Naive thymus-derived CD8-positive, alpha-beta T cell (primary cell): ENCODE results near the gene STX16. TPM values are rescaled to one million over a fixed set of nuclear protein-coding genes. Genes with fewer than 3 reads are reported as not detected.
A peak's percentile ranks its signal among the peaks of the same experiment; 100 is the strongest.

Source experiments
- ATAC-seq, 2 donors: fragments of 150-1000 bp; cut with Tn5 transposase in 1 of 2; sonication (Bioruptor Pico), chemical (Tn5 transposase) in 1 of 2; 1 replicate in 1 of 2; 2 replicates in 1 of 2; pipeline ENCODE4 v1.10.0; 2021; ENCODE audit warnings: mild to moderate bottlenecking in 2 of 2, moderate library complexity in 2 of 2
- POLR2A ChIA-PET: fragments of 350-600 bp; sonication (Branson Sonifier 250); formaldehyde crosslinking; loops from one replicate; lab custom pipeline; 2021; ENCODE audit warnings: antibody characterized with exemption; lab: Charles Lee
- DNase-seq, 10 donors: peaks; one replicate each; pipeline versions ENCODE4 v3.0.0 to v3.0.0-alpha.2; 2020 to 2022
- H3K27ac Mint-ChIP-seq, 10 donors: one replicate each; pipeline ENCODE4 v1.8.0; 2020 to 2022; ENCODE audit warnings: mild to moderate bottlenecking in 10 of 10, mixed read lengths in 10 of 10, moderate library complexity in 4 of 10, inconsistent platforms in 1 of 10
- H3K27me3 Mint-ChIP-seq, 5 donors: one replicate each; pipeline ENCODE4 v1.8.0; 2021 to 2022; ENCODE audit warnings: mixed read lengths in 5 of 5
- H3K36me3 Mint-ChIP-seq, 3 donors: one replicate each; pipeline ENCODE4 v1.8.0; 2020 to 2022; ENCODE audit warnings: mixed read lengths in 3 of 3, mild to moderate bottlenecking in 2 of 3, inconsistent platforms in 1 of 3
- H3K4me1 Mint-ChIP-seq, 4 donors: one replicate each; pipeline ENCODE4 v1.8.0; 2021 to 2022; ENCODE audit warnings: mixed read lengths in 4 of 4
- H3K4me3 Mint-ChIP-seq, 10 donors: one replicate each; pipeline ENCODE4 v1.8.0; 2020 to 2022; ENCODE audit warnings: mild to moderate bottlenecking in 10 of 10, mixed read lengths in 10 of 10, moderate library complexity in 6 of 10, inconsistent platforms in 1 of 10
- H3K9me3 Mint-ChIP-seq, 9 donors: one replicate each; pipeline ENCODE4 v1.8.0; 2020 to 2022; ENCODE audit warnings: mixed read lengths in 9 of 9, mild to moderate bottlenecking in 3 of 9, inconsistent platforms in 1 of 9, moderate library complexity in 1 of 9
- polyA plus RNA-seq, 3 donors: library from polyadenylated mRNA; unstranded; fragments of 300-500 nt; fragmentation: Illumina TruSeq; gene quantifications; one replicate each; pipeline ENCODE4 v1.2.3, GENCODE V29; 2021
- total RNA-seq, 8 experiments: library from RNA in 2 of 8; stranded (reverse) in 2 of 8; gene quantifications; one replicate each; pipeline ENCODE4 v1.2.3 and lab custom pipeline; 2021 to 2026

STX16 gene, protein sequence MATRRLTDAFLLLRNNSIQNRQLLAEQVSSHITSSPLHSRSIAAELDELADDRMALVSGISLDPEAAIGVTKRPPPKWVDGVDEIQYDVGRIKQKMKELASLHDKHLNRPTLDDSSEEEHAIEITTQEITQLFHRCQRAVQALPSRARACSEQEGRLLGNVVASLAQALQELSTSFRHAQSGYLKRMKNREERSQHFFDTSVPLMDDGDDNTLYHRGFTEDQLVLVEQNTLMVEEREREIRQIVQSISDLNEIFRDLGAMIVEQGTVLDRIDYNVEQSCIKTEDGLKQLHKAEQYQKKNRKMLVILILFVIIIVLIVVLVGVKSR
- 100 to 1,000 TPM; 183 to 205 TPM for total RNA-seq
- 10 to 100 TPM; 23.2 to 35.9 (median 30.4) TPM for polyA plus RNA-seq
- 13.3 to 73.3 (median 38.3) reads per million in 6 experiments for total RNA-seq (lab: John Stamatoyannopoulos, UW)

DNA sequence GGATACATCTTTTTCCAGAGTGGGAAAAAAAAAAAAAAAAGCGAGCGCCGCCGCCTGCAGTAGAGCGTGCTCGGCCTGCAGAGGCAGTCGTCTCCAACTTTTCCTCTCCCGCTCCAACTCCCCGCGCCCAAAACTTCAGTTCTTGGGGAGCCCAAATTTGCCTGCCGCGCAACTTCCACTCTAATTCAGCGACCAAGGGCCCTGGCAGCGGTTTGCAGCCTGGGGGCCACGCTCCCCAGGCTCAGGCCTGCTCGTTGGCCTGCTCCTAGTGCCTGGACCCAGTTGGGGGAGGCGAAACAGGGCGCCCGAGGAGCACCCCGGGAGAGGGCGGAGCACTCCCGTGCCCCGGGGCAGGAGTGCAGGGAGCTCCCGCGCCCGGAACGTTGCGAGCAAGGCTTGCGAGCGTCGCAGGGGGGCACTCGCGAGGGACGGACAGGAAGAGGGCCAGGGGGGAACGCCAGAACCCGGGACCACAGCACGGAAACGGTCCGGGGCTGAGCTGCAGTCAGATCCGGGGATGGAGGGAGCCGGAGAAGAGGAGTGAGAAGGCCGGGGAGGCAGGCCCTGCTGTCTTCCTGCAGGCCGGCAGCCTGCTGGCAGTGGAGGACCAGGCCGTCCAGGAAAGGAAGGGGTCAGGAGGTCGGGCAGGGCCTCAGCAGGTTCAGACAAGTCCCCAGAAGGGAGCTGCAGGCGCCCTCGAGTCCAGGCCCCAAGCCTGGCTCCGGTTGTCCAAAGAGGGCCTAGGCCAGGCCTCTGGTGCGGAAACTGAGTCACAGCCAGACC is at the start of gene STX16:
Gene STX16, plus strand, starts transcription at position 508 of the 783 bp plus-strand sequence. CDS start 724 bp downstream, outside the sequence.
- no peaks in the 10 kb centered on the region for H3K27me3 Mint-ChIP-seq
- ATAC-seq (peak; percentile 62 to 66), DNase-seq (peak; percentile 73 to 90 (median 82))
- H3K27ac Mint-ChIP-seq, result peak within 1 kb of the TSS; percentile 99 to 100 (median 100)
- H3K4me3 Mint-ChIP-seq, result peak within 1 kb of the TSS; percentile 92 to 100 (median 98)
- peaks cover 0 to 6% (median 0%) of the 10 kb centered on the region in 3 donors for H3K36me3 Mint-ChIP-seq
- no peaks in the 10 kb centered on the region for H3K9me3 Mint-ChIP-seq
- peaks cover 11 to 37% (median 28%) of the 10 kb centered on the region in 4 donors for H3K4me1 Mint-ChIP-seq
- POLR2A ChIA-PET, result interaction anchor here (0.6 to 5.1 kb wide), 33 partner anchors 8 to 1253 kb away, joined by 3 to 112 read pairs (median 5); partner anchors contain the start of genes ATP5F1E, GNAS, NPEPL1 and VAPB

DNA sequence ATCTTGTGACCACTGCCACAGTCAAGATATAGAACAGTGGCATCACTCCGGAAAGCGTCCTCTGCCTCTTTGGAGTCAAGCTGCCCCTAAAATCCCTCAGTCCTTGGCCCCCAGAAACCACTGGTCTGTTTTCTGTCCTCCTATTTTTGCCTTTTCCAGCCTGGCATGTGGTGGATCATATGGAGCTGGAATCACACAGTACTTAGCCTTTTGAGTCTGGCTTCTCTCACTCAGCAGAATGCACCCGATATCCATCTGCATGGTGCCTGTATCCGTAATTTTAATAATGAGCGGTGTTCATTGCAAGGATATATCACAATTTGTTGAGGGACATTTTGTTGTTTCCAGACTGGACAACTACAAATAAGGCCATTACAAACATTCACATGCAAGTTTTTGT is 49.0 kb upstream of the STX16 start:
- ATAC-seq (no peak), DNase-seq (no peak)
- POLR2A ChIA-PET, result no interaction called here
- H3K4me1 Mint-ChIP-seq, result no peaks in the 10 kb centered on the region
- peak overlapping the region in 1 of 10 donors; percentile 21 for H3K27ac Mint-ChIP-seq
- peaks cover 0 to 4% (median 3%) of the 10 kb centered on the region in 5 donors for H3K27me3 Mint-ChIP-seq
- H3K4me3 Mint-ChIP-seq, result no peak overlapping the region
- H3K36me3 Mint-ChIP-seq, result no peaks in the 10 kb centered on the region
- H3K9me3 Mint-ChIP-seq, result peaks cover 0 to 2% (median 0%) of the 10 kb centered on the region in 9 donors

DNA sequence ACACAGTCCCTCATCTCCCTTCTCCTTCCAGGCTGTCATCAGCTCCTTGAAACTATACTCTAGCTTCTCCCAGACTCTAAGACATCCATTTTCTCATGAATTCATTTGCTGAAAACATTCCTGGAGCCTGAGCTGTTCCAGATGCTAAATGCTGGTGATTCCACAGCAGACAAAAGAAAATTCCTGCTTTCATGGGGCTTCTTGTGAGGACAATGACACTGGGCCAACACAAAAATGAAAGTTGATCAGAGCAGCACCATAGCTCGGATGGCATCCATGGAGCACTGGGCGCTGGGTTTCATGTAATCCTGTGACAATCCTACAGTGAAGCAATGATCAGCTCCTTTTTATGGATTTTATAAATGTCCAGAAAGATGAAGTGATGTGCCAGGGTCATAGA is 47.4 kb upstream of the STX16 start:
- Mint-ChIP-seq H3K27me3 (peaks cover 0 to 1% (median under 1%) of the 10 kb centered on the region in 5 donors), H3K4me1 (no peaks in the 10 kb centered on the region), H3K9me3 (peaks cover 0 to 2% (median 0%) of the 10 kb centered on the region in 9 donors), H3K4me3 (no peak overlapping the region), H3K27ac (no peak overlapping the region), H3K36me3 (no peaks in the 10 kb centered on the region)
- DNase-seq (no peak), ATAC-seq (no peak)
- POLR2A ChIA-PET, result no interaction called here

DNA sequence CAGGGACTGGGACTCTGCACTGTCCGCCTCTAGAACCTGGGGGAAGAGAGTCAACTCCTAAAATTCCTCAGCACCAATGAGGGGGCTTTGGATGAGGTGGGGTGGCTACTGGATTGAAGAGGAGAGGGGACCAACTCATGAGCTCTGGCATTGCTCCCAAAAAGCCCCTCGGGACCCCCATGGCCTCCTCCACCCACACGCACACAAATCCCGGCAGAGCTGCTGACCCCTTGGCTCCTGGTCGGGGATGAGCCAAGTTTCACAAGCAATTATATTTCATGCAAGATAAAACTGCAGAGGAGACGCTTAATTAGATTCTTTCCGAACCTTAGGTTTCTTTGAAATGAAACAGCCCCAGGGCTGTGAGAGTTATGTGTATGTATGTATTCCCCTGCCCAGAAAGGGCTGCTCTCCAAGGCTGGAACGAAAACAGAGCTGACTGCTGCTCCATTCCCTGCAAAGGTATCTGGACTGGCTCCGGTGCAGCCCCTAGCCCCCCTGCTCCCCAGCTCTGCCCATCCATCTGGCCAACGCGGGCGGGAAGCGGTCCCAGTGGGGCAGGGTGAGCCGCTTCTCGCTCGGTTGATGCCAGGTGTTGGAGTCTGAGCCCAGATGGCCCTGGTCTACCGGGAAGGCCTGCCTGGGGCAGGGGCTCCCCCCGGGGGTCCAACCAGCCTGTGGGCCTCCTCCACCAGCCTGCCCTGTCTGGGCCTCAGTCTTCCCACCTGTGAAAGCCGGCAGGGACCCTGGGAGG is 46.8 kb upstream of the STX16 start:
- DNase-seq (no peak), ATAC-seq (no peak)
- peaks cover 0 to 1% (median 0%) of the 10 kb centered on the region in 5 donors for H3K27me3 Mint-ChIP-seq
- no peak overlapping the region for H3K4me3 Mint-ChIP-seq
- no peaks in the 10 kb centered on the region for H3K4me1 Mint-ChIP-seq
- POLR2A ChIA-PET, result no interaction called here
- H3K36me3 Mint-ChIP-seq, result no peaks in the 10 kb centered on the region
- H3K9me3 Mint-ChIP-seq, result peaks cover 0 to 2% (median 0%) of the 10 kb centered on the region in 9 donors
- H3K27ac Mint-ChIP-seq, result no peak overlapping the region

DNA sequence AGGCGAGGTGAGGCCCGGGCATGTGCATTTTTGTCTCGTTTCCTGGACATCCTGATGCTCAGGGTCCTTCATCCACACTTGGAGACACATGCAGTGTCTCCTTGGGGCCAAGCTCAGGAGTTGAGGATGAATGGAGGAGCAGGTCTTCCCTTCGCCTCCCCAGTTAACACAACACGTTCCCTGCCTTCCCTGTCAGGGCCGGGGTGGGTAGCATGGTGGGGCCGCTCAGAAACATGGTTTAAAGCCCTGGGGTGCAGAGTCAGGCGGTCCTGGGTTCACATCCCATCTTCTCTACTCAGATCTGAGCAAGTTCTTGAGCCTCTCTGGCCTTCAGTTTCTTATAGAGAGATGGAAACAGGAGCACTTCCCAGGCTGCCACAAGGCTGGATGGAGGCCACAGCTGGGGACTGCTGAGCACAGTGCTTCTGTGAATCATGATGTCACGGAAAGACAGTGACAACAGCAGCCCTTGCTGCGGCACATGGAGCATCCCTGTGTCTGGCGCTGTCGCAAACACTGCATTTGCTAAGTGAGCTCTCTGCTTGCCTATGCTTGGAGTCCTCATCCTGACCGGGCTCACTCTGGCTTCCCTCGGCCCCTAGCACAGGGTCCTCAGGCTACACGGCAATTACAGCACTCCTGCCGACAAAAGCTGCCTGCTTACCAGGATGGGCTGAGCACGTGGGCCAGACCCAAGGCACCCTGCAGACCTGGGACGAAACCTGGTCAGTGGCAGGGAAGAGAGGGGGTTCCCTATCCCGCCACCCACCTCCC is 45.6 kb upstream of the STX16 start:
- no peak for ATAC-seq
- peaks cover 0 to 2% (median 0%) of the 10 kb centered on the region in 9 donors for H3K9me3 Mint-ChIP-seq

DNA sequence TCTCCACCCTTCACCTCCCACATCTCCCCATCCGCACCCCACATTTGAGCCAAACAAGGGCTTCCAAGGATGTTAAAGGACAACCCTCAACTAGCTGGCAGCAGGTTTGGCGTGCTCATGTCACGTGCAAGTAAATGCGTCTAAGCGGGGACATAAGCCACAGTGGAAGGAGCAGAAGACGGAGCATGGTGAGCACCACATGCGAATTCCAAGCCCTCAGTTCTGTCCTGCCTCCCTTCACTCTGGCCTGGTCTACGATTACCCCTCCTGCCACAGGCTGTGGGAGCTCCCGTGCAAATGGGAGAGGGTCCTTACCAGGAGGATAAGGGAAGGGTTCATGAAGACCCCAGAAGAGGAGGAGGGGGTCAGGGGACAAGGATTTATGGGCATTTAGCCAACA is 44.9 kb upstream of the STX16 start:
- Mint-ChIP-seq H3K27ac (no peak overlapping the region), H3K4me1 (no peaks in the 10 kb centered on the region), H3K9me3 (peaks cover 0 to 2% (median 0%) of the 10 kb centered on the region in 9 donors), H3K36me3 (no peaks in the 10 kb centered on the region), H3K4me3 (no peak overlapping the region), H3K27me3 (peaks cover 0 to 3% (median 1%) of the 10 kb centered on the region in 5 donors)
- ATAC-seq, result no peak
- DNase-seq, result no peak
- POLR2A ChIA-PET, result no interaction called here

More for the DNA sequence above, 45.6 kb upstream of the STX16 start:
- H3K4me1 Mint-ChIP-seq, result no peaks in the 10 kb centered on the region
- no peaks in the 10 kb centered on the region for H3K36me3 Mint-ChIP-seq
- POLR2A ChIA-PET, result no interaction called here
- peaks cover 0 to 2% (median 0%) of the 10 kb centered on the region in 5 donors for H3K27me3 Mint-ChIP-seq
- no peak for DNase-seq
- H3K4me3 Mint-ChIP-seq, result no peak overlapping the region
- no peak overlapping the region for H3K27ac Mint-ChIP-seq

DNA sequence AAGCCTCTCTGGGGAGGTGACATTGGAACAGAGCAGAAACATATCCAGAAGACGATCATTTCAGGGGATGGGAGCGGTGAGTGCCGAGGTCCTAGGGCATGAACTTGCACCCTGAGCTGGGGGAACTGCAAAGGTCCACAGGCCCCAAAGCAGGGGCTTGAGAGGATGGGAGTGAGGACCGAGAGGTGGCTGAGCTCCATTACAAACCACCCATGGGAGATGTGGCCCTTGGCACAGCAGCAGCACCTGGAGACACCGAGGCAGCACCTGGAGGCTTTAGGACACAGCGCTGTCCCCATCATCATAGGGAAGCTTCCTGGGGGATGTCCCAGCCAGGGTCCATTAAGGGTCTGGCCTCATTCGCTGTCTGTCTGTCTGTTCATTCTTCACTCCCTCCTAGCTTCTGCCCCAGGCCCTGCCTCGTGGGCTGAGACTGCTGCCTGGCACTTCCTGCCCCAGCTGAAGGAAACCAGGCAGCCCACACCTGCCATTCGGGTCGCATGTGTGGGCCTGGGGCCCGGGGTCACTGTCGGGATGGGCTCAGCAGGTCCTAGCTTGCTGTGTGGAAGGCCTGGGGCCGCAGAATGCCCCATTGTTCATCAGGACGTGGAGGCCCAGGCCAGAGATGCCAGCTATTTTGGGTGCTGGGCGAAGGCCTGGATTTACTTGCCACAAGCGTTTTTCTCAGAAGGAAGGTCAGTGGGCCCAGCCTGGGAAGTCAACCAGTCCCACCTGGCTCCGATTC is 42.8 kb upstream of the STX16 start:
- no peak overlapping the region for H3K4me3 Mint-ChIP-seq
- H3K36me3 Mint-ChIP-seq, result no peaks in the 10 kb centered on the region
- peaks cover 0 to 3% (median 0%) of the 10 kb centered on the region in 5 donors for H3K27me3 Mint-ChIP-seq
- no peaks in the 10 kb centered on the region for H3K4me1 Mint-ChIP-seq
- H3K27ac Mint-ChIP-seq, result peak overlapping the region in 1 of 10 donors; percentile 67
- DNase-seq (no peak), ATAC-seq (no peak)
- POLR2A ChIA-PET, result no interaction called here
- H3K9me3 Mint-ChIP-seq, result no peaks in the 10 kb centered on the region

DNA sequence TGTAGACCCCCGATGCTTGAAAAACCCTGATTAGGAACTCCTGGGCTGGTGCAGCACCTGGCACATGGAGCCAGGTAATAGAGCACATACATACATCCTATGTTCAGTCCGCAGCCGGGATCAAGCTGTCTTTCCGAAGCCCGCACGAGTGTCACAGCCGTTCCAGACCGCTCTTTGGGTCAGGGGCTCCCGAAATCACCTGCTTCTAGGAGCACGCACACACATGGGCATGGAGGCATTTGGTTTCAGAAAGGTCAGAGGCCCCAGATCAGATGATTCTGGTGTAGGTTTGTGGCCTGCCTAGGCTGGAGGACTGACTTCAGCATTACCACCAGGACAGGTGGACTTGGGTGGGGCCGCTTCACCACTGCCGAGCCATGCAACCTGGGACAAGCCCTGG is 42.1 kb upstream of the STX16 start:
- Mint-ChIP-seq H3K9me3 (no peaks in the 10 kb centered on the region), H3K27ac (no peak overlapping the region), H3K4me1 (no peaks in the 10 kb centered on the region), H3K4me3 (no peak overlapping the region), H3K36me3 (no peaks in the 10 kb centered on the region), H3K27me3 (peaks cover 0 to 3% (median 0%) of the 10 kb centered on the region in 5 donors)
- POLR2A ChIA-PET, result no interaction called here
- ATAC-seq (no peak), DNase-seq (no peak)

DNA sequence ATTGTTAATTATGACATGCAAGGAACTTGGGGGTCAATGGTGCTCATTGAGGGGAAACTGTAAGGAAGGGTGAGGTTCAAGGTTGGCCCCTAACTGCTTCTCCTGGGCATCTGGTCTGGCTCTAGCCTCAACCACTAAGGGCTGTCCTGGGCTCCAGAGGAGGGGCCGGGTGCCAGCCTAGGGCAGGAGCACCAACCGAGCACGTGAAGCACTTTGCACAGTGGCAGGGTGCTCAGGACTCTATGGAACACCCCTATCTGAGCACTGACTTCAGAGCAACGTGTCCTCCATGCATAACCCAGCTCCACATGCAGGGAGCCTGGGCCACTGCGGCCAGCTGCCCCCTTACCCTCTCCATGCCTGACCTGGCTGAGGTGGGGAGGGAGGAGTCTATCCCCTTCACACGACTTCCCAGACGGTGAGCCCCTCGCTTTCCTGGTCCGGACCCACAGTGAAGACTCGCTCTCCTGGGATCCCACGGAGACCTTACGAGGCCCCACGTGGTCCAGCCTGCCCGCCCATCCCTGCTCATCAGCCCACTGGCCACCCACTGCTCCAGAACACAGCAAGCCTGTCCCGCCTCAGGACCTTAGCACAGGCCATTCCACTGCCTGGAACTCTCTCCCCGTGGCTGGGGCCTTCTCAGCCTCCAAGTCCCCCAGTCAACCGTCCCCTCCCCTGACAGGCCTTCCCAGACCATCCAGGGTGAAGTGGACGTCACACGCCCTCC is 40.8 kb upstream of the STX16 start:
- H3K36me3 Mint-ChIP-seq, result no peaks in the 10 kb centered on the region
- no peak overlapping the region for H3K27ac Mint-ChIP-seq
- peaks cover 0 to 3% (median 0%) of the 10 kb centered on the region in 5 donors for H3K27me3 Mint-ChIP-seq
- H3K4me3 Mint-ChIP-seq, result no peak overlapping the region
- no peaks in the 10 kb centered on the region for H3K4me1 Mint-ChIP-seq
- DNase-seq, result no peak
- no peaks in the 10 kb centered on the region for H3K9me3 Mint-ChIP-seq
- ATAC-seq, result no peak
- POLR2A ChIA-PET, result no interaction called here

DNA sequence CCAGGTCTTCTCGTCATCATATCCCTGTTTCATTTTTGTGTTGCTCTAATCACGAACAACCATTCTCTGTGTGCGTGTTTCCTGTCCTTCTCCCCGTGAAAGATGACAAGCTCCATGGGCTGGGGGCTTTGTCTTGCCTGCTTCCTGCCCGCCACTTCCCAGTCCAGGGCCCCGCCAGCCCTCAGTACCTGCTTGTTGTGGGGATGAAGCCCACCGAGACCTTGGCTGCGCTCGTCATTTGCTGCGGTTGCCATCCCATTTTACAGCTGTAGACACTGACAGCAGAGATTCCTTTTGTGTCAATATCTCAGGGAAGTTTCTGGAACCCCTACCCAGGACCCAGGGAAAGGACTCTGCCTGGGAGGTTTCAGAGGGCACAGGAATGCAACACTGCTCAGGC is 40.3 kb upstream of the STX16 start:
- Mint-ChIP-seq H3K4me3 (no peak overlapping the region), H3K4me1 (no peaks in the 10 kb centered on the region), H3K27me3 (peaks cover 0 to 5% (median 0%) of the 10 kb centered on the region in 5 donors), H3K36me3 (no peaks in the 10 kb centered on the region), H3K27ac (no peak overlapping the region), H3K9me3 (no peaks in the 10 kb centered on the region)
- no peak for DNase-seq
- ATAC-seq, result no peak
- POLR2A ChIA-PET, result no interaction called here
